IPS DF 6.9 (cell line): ENCODE data around the gene PDIA6.
"Not testable (repeated sequence)": the region's sequence is repeated elsewhere in the genome, so short reads cannot be mapped to it uniquely, and the experiment has no call there.

Experiments
- DNase-seq: peaks from one replicate; pipeline ENCODE4 v3.0.0-alpha.2; 2013; ENCODE audit warnings: low read depth, low spot score
- H3K27ac ChIP-seq: one replicate; pipeline ENCODE4 v1.5.1; 2013; ENCODE audit warnings: low read length, control low read depth
- H3K27me3 ChIP-seq: 2 replicates; pipeline ENCODE4 v1.6.1; 2013; ENCODE audit warnings: mild to moderate bottlenecking, low read length; ENCODE audit not compliant: control insufficient read depth, insufficient read depth
- H3K36me3 ChIP-seq: 2 replicates; pipeline ENCODE4 v1.6.1; 2013; ENCODE audit warnings: low read length; ENCODE audit not compliant: control insufficient read depth, insufficient read depth
- H3K4me1 ChIP-seq: 2 replicates; pipeline ENCODE4 v1.6.1; 2013; ENCODE audit warnings: low read length; ENCODE audit not compliant: control insufficient read depth, insufficient read depth
- H3K4me3 ChIP-seq: 2 replicates; pipeline ENCODE4 v1.5.1; 2013; ENCODE audit warnings: mild to moderate bottlenecking, low read length
- H3K9me3 ChIP-seq: 2 replicates; pipeline ENCODE4 v1.6.1; 2013; ENCODE audit warnings: low read length, inconsistent platforms; ENCODE audit not compliant: control insufficient read depth, insufficient read depth
- WGBS: extraction: QIAGEN DNeasy Blood & Tissue Kit; methylation state at CpG from one replicate; pipeline ENCODE4 v1.1.7; 2013; ENCODE audit warnings: mixed read lengths, missing lambda C conversion rate; ENCODE audit not compliant: insufficient read length, insufficient coverage; 5-methylcytosine and 5-hydroxymethylcytosine counted together

The PDIA6 gene

DNA sequence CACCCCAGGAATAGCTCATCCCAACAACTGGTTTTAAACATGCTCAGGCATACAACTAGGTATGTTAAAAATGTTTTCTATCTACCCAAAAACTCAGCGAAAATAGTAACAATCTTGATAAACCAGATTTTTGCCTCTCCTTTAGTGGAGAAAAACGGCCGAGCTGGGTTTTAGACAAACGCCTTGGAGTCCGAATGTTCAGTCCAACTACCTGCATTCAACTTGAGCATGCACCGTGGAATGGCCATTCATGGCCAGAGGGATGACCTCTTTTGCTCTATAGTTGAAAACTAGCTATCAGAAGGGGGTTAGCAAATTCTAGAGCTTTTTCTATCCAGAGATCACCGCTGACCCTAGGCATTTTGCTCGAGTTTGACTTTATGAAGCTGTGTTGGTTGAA lies 30.8 kb downstream of the PDIA6 start:
- no peaks in the 10 kb centered on the region for H3K27me3 ChIP-seq
- no peaks in the 10 kb centered on the region; the same call in 1 of the 2 replicates for H3K4me1 ChIP-seq
- no peak for DNase-seq
- no CpG with 5 or more reads among the region's 8 CpGs for WGBS
- H3K9me3 ChIP-seq, result no peaks in the 10 kb centered on the region
- H3K27ac ChIP-seq, result no peak overlapping the region
- H3K4me3 ChIP-seq, result no peak overlapping the region
- H3K36me3 ChIP-seq, result peaks cover 34% of the 10 kb centered on the region

DNA sequence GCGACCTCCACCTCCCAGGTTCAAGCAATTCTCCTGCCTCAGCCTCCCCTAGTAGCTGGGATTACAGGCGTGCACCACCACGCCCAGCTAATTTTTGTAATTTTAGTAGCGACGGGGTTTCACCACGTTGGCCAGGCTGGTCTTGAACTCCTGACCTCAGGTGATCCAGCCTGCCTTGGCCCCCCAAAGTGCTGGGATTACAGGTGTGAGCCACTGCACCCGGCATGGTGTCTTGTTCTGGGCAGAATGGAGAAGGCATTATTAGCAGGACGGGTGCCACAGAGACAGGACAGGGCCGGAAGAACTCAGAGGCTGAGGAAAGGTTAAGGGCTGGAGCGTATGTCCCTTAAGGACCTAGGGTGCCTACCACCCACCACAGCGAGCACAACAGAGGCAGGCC lies 31.8 kb downstream of the PDIA6 start:
- no CpG with 5 or more reads among the region's 11 CpGs for WGBS
- not testable (repeated sequence) for H3K4me1 ChIP-seq, H3K27ac ChIP-seq, H3K27me3 ChIP-seq, H3K9me3 ChIP-seq, H3K4me3 ChIP-seq, DNase-seq
- H3K36me3 ChIP-seq, result peaks cover 27% of the 10 kb centered on the region

DNA sequence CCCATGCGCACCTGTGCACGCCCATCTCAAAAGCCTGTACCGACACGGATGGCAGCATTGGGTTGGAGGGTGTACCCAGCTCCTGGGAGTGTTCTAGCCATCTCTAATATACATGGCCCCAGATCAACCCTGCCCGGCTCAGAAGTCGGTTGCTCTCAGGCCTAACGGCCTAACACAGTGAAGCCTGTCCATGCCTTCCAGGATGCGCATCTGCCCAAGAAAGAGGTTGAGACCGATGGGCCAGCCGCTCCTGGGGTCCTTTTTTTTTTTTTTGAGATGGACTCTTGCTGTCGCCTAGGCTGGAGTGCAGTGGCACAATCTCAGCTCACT lies 32.1 kb downstream of the PDIA6 start:
- H3K36me3 ChIP-seq, result peaks cover 27% of the 10 kb centered on the region
- no peak overlapping the region for H3K27ac ChIP-seq
- no peak for DNase-seq
- WGBS, result no CpG with 5 or more reads among the region's 11 CpGs
- no peaks in the 10 kb centered on the region for H3K27me3 ChIP-seq
- no peak overlapping the region for H3K4me3 ChIP-seq
- H3K9me3 ChIP-seq, result no peaks in the 10 kb centered on the region
- no peaks in the 10 kb centered on the region; the same call in 1 of the 2 replicates for H3K4me1 ChIP-seq

DNA sequence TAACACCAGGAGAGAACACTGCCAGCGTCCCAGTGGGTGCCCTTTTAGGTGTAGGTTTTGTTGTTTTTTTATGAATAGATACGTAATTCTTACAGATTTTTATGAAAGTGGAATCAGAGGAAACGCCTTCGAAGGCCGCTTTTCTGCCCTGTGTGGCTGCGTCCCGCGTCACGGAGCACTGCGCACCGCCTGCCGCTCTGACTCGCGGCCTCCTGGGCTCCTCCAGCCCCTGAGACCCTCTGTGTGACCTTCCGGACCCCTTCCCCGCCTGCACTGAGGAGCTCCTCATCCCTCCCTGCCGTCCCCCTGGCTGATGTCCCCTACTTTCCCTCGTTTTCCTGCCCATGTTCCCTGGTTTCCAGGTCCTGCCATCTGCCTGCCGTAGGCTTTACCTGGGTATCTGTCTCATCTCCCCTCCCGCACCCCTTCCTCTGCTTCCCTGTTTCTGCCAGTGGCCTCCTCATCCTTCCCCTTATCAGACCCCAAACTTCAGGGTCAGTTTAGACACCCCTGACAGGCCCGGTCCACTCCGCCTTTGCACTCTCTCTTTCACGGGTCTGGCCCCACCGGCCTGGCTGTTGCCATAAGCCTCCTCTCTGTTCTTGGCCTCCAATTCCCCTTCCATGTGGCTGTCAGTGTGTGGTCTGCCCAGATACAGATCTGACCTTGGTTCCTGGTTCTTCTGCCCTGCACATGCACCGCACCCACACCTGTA lies 32.7 kb downstream of the PDIA6 start:
- DNase-seq, result no peak
- Histone ChIP-seq H3K4me3 (no peak overlapping the region), H3K9me3 (no peaks in the 10 kb centered on the region), H3K27me3 (no peaks in the 10 kb centered on the region), H3K27ac (no peak overlapping the region), H3K36me3 (peaks cover 27% of the 10 kb centered on the region), H3K4me1 (no peaks in the 10 kb centered on the region; the same call in 1 of the 2 replicates)
- no CpG with 5 or more reads among the region's 25 CpGs for WGBS

DNA sequence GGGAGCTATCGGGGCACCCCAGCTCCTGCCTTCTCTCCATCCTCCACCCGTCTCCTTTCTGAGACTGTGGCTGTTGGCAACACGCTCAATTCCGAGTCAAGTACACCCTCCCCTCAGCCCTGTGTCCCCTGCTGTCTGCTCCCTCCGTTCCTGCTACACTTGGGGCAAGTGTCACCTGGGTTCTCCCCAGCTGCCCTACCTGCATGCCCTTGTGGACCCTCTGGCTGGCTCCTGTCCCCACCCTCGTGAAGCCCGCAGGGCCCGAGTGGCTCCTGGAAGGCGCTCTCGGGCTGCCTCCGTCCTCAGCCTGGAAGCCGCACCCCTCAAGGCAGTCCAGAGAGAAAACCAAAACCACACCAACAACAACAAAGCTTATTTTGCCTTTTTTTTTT lies 33.9 kb downstream of the PDIA6 start:
- Histone ChIP-seq H3K9me3 (no peaks in the 10 kb centered on the region), H3K4me3 (no peak overlapping the region), H3K27ac (no peak overlapping the region), H3K36me3 (peaks cover 21% of the 10 kb centered on the region), H3K4me1 (no peaks in the 10 kb centered on the region; the same call in 1 of the 2 replicates), H3K27me3 (no peaks in the 10 kb centered on the region)
- no CpG with 5 or more reads among the region's 12 CpGs for WGBS
- no peak for DNase-seq

DNA sequence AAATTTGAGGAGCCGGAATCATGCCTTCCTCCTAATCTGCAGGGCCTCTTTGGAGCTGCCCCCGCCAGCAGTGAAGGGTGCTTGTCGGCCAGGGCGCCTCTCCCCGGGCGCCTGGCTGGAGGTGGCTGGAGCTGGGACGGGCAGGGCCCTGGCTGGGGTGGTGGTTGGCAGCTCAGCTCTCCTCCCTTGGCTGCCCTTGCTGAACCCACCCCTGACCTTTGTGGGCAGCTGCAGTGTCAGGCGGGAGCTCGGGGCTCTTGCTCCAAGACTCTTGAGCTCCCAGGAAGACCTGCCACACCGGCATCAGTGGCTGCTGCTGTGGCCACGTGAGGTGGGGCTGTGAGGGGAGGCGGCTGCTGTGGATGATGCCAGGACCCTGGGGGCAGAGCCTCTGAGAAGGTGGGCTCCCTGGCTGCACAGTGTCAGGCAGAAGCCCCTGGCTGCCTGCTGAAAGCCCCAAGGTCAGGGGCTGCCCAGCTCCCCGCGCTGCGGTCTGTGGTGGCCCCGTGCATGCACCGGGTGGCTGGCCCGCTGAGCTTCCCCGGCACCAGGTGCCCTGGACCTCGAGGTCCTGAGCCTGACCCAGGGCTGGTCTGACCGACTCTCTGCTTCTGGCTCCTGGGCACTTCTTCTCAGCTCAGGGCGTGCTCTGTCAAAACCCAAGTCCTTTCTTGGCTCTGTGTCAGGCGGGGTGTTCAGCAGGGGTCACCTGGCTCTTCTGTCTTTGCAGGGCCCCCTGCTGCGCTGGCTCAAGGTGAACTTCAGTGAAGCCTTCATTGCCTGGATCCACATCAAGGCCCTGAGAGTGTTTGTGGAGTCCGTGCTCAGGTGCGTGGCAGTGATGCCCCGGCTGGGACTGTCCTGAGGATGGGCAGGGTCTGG lies 34.5 kb downstream of the PDIA6 start:
- DNase-seq, result no peak
- no peak overlapping the region for H3K4me3 ChIP-seq
- no peaks in the 10 kb centered on the region for H3K9me3 ChIP-seq
- no CpG with 5 or more reads among the region's 27 CpGs for WGBS
- no peaks in the 10 kb centered on the region for H3K27me3 ChIP-seq
- peaks cover 21% of the 10 kb centered on the region for H3K36me3 ChIP-seq
- no peaks in the 10 kb centered on the region; the same call in 1 of the 2 replicates for H3K4me1 ChIP-seq
- no peak overlapping the region for H3K27ac ChIP-seq

DNA sequence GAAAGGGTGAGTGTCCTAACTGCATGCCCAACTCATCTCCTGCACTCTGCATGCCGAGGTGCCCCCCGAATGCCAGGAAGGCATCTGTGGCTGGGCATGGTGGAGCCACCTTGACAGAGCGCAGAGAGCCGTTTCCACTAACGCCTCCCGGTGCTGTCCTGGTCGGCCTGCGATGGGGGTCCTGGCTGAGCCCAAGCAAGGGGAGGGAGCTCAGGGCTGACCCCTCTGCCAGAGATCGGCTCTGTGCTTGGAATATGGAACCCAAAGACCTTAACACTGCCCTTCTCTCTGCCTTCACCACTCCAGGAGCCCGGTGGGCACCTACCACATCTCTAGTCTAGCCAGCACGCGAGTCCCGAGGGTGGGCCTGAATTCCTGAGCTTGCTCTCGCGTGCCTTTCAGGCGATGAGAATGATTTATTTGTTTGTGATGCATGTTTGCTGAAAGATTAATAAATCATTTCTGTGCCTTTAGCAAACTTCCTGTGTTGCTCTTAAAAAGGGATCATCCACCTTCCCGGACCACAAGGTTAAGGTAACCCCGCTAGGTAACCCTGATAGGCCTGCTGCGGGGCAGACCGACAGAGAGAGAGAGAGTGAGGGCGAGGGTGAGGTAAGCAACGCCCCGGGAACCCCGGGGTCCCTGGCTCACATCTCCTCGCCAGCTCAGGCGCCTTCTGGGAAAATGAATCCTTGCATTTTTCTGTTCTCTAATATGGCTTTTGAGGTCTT lies 35.3 kb downstream of the PDIA6 start:
- WGBS, result no CpG with 5 or more reads among the region's 26 CpGs
- Histone ChIP-seq H3K27ac (no peak overlapping the region), H3K9me3 (no peaks in the 10 kb centered on the region), H3K36me3 (peaks cover 20% of the 10 kb centered on the region), H3K4me3 (no peak overlapping the region), H3K4me1 (no peaks in the 10 kb centered on the region; the same call in 1 of the 2 replicates), H3K27me3 (no peaks in the 10 kb centered on the region)
- DNase-seq, result no peak

DNA sequence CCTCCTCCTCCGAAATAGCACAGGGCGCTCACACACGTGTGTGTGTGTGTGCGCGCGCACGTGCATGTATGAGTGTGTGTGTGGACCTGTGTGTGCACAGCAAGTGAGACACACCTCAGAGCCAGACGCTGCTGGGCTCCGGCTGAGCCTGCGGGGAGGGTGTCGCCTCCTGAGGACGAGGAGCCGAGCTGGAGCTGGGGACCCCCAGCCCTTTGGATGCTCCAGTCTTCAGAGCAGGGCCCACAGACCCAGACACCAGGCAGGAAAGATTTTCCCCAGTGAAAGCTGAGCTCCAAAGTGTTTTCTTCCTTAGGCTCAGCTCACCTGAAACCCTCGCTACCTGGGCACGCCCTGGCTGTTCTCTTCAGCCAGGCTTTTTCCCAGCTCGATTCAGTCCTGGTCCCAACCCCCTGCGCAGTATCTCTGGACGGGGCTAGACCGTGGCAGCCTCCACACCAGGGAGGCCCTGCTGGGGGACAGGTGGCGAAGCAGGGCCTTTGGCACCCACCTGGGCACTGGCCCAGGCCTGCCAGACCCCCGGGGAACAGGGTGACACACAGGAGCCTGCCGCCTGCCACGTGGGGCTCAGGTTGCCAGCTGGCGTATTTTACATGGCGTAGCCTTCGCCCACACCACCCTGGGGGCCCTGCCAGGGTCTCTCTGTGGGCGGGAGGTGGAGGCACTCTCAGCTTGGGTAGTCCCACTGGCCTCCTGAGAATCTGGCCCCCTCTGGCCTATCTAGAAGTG lies 36.2 kb downstream of the PDIA6 start:
- peaks cover 13% of the 10 kb centered on the region for H3K36me3 ChIP-seq
- H3K4me3 ChIP-seq, result no peak overlapping the region
- no peak for DNase-seq
- H3K4me1 ChIP-seq, result no peaks in the 10 kb centered on the region; the same call in 1 of the 2 replicates
- H3K9me3 ChIP-seq, result no peaks in the 10 kb centered on the region
- no CpG with 5 or more reads among the region's 27 CpGs for WGBS
- H3K27me3 ChIP-seq, result no peaks in the 10 kb centered on the region
- H3K27ac ChIP-seq, result no peak overlapping the region

DNA sequence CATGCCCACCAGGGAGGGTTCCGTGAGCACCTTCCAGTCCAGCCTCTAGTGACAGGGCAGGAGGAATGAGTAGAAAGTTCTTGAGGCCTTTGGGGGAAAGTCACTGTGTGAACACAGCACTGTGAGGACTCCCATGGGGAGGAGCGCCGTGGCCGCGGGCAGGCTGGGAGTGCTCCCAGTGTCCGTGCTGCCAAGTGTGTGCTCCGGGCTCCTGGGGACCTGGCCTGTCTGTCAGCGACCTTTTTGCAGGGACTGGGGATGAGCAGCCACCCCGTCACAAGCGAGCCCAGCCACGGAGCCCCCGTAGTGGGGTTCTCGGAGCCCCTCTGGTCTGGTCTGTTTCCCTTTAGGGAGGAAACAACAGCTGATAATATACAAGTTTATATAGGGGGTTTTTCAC lies 36.8 kb downstream of the PDIA6 start:
- DNase-seq, result no peak
- no CpG with 5 or more reads among the region's 13 CpGs for WGBS
- H3K9me3 ChIP-seq, result no peaks in the 10 kb centered on the region
- no peaks in the 10 kb centered on the region for H3K27me3 ChIP-seq
- peaks cover 8% of the 10 kb centered on the region for H3K36me3 ChIP-seq
- H3K27ac ChIP-seq, result no peak overlapping the region
- no peaks in the 10 kb centered on the region; the same call in 1 of the 2 replicates for H3K4me1 ChIP-seq
- H3K4me3 ChIP-seq, result no peak overlapping the region
